GM18511 (cell line): ENCODE data around the gene LIN28B.
"Not testable (repeated sequence)": the region's sequence is repeated elsewhere in the genome, so short reads cannot be mapped to it uniquely, and the experiment has no call there.

Experiments
- ATAC-seq: cut with Tn5 transposase; IDR thresholded peaks from one replicate; pipeline ENCODE4 v1.9.1; 2021; ENCODE audit warnings: mild to moderate bottlenecking, moderate library complexity; ENCODE audit not compliant: unreplicated experiment

Gene LIN28B, protein sequence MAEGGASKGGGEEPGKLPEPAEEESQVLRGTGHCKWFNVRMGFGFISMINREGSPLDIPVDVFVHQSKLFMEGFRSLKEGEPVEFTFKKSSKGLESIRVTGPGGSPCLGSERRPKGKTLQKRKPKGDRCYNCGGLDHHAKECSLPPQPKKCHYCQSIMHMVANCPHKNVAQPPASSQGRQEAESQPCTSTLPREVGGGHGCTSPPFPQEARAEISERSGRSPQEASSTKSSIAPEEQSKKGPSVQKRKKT

DNA sequence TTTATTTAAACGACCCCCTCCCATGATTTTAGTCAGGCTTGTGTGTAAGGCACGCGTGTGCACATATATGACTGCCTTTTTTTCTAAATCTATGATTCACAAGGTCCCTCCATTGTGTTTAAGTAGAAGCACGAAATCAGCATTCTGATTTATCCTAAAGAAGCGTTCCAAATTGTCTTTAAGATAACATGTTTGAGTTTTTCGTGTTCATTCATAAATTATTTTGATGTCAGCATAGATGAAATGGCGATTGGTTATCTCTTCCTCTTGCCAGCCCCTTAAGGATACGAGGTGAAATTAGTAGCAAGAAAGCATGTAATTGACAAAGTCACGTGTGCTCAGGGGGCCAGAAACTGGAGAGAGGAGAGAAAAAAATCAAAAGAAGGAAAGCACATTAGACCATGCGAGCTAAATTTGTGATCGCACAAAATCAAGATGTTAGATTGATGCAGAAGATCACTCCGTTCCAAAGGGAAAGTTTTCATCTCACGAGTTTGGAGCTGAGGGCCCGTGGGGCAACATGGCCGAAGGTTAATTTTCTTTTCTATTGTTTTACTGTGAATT lies at the start of gene LIN28B:
Gene LIN28B, plus strand, starts transcription at position 377 of the 564 bp plus-strand sequence. Its CDS starts 144 bp downstream, at position 521.
- no peak for ATAC-seq

DNA sequence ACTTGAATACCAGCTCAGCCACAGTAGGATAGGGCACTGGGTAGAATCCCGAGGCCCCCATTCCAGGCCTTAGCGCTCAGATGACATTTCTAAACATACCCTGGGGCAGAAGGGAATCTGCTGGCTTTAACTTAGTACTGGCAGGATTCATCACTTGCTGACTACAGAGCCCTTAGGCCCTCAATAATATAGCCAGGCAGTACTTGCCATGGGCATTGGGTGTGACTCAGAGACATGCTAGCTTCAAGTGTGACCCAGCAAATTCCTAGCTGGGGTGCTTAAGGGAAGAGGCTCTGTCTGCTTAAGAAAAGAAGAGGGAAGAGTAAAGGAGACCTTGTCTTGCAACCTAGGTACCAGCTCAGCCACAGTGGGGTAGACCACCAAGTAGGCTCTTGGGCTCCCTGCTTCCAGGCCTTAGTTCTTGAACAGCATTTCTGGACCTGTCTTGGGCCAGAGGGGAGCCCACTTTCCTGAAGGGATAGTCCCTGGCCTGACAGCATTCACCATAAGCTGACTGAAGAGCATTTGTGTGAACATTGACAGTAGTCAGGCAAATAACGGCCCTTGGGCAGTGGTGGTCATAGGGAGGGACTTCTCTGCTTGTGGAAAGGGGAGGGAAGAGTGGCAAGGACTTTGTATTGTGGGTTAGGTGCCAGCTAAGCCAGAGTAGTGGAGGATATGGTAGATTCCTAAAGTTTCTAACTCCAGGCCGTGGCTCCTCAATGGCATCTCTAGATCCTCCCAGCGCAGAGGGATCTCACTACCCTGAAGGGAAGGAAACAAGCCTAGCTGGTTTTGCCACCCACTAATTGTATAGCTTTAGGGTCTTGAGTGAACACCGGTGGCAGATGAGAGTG lies 48.6 kb upstream of the LIN28B start:
- no peak for ATAC-seq

DNA sequence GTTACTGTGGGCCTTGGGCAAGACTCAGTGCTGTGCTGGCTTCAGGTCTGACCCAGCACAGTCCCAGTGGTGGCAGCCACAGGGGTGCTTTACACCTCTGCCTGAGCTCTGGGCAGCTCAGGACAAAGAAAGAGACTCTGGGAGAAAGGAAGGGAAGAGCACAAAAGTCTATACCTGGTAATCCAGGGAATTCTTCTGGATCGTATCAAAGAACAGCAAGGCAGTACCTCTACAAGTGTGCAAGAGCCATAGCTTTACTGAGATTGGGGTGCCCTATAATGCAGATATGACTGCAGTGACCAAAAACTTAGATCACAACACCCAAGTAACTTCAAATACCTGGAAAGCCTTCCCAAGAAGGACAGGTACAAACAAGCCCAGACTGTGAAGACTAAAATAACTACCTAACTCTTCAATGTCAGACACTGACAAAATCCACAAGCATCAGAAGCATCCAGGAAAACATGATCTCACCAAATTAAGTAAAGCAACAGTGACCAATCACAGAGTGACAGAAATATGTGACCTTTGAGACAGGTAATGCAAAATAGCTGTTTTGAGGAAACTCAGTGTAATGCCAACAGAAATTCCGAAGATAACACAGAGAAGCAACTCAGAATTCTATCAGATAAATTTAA lies 47.9 kb upstream of the LIN28B start:
- no peak for ATAC-seq

DNA sequence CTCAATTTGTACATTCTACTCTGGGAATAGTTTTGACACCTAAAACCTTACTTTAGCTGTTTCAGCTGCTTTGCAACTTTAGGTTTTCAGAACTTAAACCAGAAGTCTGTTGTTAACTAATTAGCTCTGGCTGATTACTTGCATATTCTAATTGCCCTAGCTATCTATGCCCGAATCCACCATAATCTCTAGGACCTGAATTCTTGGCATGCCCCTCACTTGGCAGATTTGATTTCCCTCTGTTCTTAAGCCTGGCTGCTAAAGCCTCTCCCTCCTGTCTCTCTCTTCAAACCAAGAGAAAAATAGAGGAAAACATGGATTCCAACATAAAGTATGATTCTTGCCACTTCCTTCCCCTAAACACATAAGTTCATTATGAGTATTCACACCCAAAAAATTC lies 35.0 kb upstream of the LIN28B start:
- no peak for ATAC-seq

DNA sequence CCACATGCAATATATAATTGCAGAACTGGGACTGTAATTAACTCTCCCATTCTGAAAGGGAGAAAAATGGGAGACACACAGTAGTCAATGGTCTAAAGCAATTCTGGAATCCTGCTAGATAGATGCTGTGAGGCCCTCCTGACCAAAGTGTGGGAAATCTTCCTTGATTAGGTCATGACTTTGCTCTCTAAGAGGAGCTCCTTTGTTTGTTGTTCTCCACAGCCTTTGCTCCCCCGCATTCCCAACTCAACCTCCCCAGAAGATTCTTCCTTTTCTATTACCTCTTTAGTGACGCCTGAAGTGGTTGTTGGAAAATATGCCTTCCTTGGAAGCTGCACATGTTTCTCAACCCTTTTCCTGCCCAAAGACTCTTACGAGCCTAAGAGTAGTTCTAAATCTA lies 28.8 kb upstream of the LIN28B start:
- no peak for ATAC-seq

DNA sequence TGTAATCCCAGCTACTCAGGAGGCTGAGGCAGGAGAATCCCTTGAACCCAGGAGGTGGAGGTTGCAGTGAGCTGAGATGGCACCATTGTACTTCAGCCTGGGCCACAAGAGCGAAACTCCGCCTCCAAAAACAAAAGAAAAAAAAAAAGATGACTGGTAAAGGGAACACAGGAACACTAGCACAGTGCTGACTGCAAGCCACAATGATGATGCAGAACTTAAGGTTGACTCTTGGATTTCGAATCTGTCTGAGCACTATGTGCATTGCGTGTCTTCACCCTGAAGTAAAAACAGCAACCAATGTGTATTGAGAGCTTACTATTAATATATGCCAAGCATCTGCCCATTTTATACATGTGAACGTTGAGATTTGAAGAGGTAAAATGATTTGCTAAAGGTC lies 27.6 kb upstream of the LIN28B start:
- ATAC-seq = no peak

DNA sequence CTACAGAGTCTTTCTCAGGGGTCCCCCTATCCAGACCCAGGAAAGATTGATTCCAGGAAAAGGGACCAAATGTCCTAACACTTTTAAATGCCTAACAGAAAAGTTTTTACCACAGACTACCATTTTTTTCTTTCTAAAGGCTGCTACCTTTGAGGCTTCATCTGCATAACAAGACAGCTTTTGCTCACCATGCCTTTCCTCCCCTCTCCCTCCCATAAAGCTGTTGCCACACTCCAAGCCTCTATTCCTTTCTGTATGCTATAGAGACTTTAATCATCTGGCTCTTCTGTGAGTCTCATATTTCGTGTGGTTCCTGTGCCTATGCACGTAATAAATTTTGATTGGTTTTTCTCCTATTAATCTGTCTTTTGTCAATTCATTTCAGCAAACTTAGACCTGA lies 26.0 kb upstream of the LIN28B start:
- no peak for ATAC-seq

DNA sequence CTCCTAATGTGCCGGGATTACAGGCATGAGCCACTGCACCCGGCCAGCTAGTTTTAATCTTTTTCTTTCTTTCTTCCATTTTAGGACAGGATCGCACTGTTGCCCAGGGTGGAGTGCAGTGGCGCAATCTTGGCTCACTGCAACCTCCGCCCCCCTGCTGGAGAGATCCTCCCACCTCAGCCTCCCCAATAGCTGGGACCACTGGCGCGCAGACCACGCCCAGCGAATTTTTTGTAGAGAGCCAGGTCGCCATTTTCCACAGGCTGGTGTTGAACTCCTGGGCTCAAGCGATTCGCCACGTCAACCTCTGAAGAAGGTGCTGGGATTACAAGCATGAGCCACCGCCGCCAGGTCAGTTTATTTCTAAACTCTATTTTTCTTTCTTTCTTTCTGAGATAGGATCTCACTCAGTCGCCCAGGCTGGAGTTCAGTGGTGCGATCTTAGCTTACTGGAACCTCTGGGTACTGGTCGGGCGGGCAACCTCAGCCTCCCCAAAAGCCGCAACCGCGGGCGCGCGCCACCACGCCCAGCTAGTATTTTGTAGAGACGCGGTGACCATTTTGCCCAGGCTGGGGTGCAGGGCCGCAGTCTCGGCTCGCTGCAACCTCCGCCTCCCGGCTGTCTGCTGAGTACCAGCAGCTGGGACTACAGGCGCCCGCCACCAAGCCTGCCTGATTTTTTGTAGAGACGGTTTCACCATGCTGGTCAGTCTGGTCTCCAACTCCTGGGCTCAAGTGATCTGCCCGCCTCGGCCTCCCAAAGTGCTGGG lies 20.0 kb upstream of the LIN28B start:
- no peak for ATAC-seq

DNA sequence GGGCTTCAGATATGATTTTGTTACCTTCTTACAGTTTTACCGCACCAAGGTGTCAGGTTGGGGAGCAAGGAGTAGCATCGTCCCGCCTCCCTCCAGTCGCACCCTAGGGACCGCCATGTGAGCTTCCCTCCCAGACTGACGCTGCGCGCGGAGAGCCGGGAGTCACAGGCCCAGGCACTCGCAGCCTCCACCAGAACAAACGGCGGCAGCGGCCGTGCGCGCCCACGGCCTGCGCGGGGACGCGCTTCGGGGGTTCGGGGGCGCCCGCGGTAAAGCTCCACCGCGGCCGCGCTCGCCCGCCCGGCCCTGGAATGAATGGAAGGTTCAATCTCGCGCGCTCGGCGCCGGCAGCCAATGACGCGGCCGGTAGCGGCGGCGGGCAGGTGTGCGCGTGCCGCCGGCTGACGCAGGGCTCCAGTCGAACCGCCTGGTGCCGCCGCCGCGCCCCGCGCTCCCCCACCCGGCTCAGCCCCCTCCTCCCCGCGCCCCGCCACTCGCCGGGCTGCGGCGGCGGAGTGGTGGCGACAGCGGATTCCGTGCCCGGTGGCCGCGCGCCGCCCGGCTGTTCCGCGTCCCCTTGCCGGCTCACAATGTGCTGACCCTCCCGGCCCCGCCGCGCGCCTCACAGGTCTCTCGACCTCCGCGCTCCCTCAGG lies 16.5 kb upstream of the LIN28B start:
- no peak for ATAC-seq

DNA sequence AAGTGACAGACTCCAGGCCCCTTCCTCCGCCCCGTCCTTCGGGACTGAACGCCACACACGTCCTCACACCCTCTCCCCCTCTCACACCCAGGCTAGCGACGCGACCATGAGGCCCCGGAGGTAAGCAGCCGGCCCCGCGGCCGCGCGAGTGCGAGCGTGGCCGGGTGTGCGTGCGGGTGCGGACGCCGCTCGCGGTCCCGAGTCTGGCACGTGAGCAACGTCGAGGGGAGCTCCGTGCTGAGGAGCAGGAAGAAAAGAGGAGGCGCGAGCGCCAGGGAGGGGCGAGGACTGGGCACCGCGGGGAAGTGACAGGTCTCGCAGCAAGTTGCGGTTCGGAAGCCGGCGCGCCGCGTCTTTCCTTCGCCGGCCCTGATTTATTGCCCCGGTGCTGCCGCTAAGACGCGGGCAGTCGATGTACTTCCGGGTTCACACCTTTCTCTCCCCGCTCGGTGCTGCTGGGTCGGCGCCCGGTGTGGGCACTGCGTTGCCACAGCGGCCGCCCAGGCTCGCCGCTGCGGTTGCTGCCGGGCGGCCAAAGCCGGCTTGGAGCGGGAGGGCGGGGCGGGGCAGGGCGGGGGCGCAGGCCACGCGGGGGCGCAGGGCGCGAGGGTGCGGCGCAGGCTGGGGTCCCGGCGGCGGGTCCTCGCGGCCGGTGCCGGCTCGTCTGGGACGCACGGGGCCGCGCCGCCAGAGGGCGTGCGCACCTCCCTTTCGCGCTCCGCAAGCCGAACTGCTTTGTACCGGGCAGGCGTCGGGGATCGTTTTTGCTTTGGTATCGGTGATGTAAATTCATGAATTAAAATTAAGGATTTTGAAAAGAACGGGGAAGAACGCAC lies 15.8 kb upstream of the LIN28B start:
- ATAC-seq = no peak

DNA sequence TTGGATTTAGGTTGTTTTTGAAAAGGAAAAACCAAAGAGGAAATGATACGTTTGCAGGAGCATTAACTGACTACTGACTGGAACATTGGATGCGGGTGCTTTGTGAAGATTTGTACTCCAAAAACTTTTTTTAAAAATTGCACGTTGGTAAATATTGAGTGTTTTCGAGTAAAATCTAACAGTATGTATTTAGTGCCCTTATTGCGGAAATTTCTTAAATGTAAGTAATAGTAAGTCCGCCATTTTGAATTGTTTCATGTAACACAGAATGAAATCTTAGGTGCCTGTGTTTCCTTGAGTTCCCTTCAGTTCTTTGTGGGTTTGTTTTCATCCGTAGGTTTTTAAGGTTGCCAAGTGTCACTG lies 15.2 kb upstream of the LIN28B start:
- no peak for ATAC-seq

DNA sequence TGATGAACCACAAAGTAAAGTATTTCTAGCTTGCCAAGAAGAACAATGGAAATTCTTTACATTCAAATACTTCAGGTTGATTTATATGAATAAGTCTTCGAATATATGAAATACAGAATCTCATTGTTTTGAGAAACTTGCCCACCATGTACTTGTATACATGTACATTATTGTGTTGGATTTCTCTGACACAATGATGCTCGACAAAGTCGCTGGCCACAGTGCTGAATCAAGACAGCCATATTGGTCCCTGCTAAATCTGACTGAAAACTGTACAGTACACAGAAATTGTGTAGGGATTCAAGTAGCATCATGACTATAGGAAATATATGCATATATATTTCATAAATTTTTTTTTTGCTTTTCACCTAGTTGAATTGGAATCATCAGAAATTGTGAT lies 13.1 kb upstream of the LIN28B start:
- no peak for ATAC-seq

DNA sequence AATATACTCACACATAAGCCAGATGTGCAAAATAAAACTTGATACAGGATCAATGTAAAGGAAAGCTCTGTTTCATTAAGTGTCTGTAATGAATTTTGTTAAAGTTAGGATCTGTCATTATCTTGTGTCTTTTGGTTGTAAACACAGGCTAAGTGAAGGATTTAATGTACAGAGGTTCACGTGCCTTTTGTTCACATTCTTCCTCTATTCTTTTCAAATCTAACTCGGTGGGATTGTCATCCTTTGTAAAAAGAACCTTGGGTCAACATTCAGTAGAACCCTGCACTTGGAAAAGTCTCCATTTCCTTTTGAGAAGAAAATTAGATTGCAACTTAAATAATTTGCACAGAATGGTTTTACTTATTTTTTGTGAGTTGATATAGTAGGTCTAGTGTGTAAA lies 7.7 kb upstream of the LIN28B start:
- ATAC-seq = no peak

DNA sequence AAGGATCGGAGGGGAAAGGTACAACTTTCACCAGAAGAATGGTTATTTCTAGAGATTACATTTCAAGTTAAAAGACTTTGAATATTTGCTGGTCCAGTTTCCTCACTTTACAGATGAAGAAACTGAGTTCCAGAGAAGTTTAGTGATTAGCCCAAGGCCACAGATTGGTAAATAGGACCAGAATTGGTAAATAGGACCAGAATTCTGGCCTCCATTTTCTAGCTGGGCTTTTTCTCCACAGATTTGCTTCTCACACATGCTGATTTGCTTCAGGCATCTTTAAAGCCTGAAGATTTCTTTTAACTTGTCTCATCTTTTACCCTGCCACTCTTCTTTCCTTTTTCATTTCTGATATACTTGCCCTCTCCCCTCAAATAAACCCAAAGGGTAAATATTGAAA lies 5.2 kb upstream of the LIN28B start:
- no peak for ATAC-seq

DNA sequence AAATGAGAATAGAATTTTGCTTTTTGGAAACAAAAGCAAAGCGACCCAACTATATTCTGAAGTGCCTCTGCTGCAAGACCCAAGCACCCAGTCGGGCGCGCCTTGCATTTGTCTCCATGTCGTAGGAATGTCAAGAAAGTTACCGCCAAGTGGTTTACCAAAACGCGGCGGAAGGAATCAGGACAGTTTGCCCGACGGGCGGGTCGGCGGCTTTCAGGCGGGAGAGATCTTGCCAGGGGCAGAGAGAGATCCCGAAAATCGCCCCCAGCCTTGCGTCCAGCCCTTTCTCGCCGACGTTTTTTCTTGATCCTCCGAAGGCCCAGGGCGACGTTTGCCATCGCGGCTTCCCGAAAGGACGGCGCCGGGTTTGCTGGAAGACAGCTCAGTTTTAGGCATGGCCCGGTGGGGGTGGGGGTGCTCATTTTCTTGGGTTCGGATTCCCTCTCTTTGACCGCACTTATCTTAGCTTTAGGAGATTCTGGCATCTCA lies 4.0 kb upstream of the LIN28B start:
- ATAC-seq = no peak

DNA sequence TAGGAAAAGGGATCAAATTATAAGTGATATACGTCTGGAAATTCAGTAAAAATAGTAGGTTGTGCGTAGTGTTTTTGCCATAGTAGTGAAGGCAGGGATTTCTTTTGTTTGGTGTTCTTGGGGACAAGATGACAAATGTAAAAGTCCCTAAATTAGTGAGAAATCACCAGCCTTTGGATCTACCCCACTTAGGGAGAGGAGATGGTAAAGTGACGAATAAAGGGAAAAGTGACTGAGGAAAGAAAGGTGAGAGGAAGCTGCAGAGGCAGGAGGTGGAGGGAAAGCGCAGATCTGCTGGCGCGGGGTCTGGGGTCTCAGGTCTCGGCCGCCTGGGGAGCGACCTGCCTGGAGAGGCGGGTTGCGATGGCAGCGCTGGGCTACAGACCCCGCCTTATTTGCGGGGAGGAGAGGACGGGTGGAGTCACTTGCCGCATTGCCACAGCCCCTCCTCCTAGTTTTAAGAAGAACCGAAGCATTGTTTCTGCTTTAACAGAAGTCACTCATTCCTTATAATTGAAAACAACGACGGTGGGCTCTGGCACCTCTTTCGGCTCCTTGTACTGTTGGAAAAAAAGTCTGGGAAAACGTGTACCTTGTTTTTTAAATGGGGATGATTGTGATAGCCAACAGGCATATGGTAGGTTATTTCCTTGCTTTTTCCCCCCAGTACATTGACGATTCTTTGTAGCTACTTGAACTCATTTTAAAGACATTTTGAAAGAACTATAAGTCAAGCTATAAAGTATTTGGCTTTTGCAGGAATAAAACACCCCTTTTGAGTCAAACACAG lies 3.3 kb upstream of the LIN28B start:
- ATAC-seq = not testable (repeated sequence)

DNA sequence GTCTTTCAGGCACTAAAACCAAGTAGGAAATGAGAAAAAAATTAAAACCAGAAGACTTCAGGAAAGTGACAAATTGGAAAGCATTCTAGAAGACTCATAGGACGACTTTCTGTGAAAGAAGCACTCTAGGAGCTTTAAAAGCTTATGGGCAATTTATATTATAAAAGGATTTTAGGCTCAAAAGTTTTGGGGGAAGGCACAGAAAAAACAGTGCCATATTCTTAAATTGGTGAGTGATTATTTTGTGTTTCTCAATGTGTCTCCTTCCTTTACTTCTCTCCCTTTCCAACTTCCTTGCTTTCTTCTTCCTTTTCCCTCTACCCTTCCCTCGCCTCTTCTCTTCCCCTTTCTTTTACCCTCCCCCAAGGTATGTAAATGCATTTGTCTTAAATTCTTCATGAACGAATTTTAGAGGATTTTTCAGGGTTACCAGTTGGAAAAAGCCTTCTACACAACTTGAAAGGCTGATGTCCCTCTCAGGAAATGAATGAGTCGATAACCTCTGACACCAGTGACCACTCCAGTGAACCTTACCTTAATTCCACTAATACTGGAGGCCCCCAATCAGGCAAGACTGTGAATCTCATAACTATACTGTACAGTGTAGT lies 2.6 kb upstream of the LIN28B start:
- ATAC-seq = no peak

DNA sequence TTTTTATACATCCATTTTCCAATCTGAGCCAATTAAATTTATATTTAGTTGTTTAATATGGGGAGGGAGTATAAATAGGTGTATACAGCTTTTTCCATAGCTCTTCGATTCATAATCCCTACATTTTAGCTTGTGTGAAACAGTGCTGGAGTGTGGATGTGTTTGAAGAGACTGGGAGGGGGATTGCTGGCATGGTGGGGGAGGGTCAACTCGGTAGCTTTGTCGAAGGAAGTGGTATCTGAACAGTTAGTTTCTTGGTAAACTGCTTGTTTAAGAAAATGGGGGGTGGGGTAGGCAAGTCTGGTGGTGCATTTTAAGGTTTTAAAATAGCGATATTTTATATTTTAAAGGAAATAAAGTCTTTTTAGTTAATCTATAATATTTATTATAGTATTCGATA lies 1.4 kb upstream of the LIN28B start:
- no peak for ATAC-seq
